Measurements from ENCODE around the gene SMC2. TPM values are rescaled to one million over a fixed set of nuclear protein-coding genes. Genes with fewer than 3 reads are reported as not detected.

Gene SMC2
- total and polyA plus RNA-seq, 2 of the 13 experiments (the other 11 are each of a cell fraction or from before 2014, with no cell fraction given), result 5.6 to 36.7 TPM

DNA sequence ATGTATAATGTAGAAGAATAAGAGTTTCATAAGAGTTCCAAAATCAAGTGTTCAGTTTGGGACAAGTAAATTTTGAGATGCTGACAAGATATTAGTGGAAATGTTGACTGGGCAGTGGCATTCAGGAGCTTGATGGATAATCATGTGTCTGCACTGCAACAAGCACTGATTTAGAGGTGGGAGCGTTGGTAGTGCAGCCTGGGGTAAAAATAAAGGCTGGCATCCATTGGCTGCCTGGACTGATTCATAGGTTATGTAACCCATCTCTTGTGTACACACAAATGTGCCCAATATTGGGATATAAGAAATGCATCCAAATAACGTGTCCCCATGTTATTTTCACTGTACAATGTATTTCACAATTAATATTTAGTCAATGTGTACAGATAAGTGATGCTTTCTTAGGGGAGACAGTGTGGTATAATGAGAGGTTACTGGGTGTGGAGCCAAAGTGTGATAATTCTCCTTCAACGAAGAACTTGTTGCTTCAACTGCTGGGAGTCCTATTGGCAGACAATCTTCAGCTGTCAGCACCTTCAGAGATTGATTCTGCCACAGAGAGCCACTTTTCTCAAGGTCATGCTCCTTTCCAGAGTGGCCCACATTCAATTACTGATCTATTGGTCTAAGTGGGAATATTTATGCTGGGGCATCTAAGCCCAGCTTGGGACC lies 20.9 kb upstream of the SMC2 start (continued):
- TF ChIP-seq, protein P1, sequence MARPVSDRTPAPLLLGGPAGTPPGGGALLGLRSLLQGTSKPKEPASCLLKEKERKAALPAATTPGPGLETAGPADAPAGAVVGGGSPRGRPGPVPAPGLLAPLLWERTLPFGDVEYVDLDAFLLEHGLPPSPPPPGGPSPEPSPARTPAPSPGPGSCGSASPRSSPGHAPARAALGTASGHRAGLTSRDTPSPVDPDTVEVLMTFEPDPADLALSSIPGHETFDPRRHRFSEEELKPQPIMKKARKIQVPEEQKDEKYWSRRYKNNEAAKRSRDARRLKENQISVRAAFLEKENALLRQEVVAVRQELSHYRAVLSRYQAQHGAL (CRISPR knock-in tag; IDR thresholded peaks at IDR 0.05; ENCODE audit: not compliant biosample characterization), result no peak
- TF ChIP-seq FOXP1 (IDR thresholded peaks at IDR 0.05), result no peak
- no peak for TF ChIP-seq FOXP1 (CRISPR knock-in tag; IDR thresholded peaks at IDR 0.05)
- TF ChIP-seq ELF3 (CRISPR knock-in tag; IDR thresholded peaks at IDR 0.05), result no peak
- no peak for TF ChIP-seq DNMT1 (CRISPR knock-in tag; IDR thresholded peaks at IDR 0.05)
- TF ChIP-seq, protein P2, sequence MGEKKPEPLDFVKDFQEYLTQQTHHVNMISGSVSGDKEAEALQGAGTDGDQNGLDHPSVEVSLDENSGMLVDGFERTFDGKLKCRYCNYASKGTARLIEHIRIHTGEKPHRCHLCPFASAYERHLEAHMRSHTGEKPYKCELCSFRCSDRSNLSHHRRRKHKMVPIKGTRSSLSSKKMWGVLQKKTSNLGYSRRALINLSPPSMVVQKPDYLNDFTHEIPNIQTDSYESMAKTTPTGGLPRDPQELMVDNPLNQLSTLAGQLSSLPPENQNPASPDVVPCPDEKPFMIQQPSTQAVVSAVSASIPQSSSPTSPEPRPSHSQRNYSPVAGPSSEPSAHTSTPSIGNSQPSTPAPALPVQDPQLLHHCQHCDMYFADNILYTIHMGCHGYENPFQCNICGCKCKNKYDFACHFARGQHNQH (CRISPR knock-in tag; IDR thresholded peaks at IDR 0.05), result no peak

DNA sequence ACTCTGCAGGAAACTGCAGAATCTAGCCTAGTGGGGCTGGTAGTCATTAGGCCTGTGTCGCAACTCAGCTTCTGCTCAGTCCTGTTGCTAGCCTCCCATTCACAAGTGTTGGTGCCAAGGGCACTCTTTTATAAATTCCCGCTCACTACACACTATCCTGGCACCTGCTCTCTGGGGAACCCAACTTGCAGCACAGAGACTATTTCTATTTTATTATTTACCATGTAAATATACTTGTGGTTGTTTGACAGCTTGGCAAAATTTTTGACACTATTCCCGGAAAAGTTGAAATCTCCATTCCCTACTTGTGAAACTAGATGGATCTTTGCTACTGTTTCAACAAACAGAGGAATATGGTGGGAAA lies 20.4 kb upstream of the SMC2 start:
- DNase-seq (ENCODE audit: low spot score), result no peak
- no TSS peak for BruUV-seq (replicated peaks)
- CTCF ChIA-PET (ENCODE audit: low intra/inter-chr PET ratio, low total read pairs), result no interaction called here
- Histone ChIP-seq H3K9ac (ENCODE audit: insufficient read depth, low read depth, low read length) (no peak overlapping the region), H3K4me3 (replicated peaks in 1 of 3; ENCODE audit: insufficient read depth in 1 of 3, low read depth in 2 of 3, low read length in 3 of 3) (no peak overlapping the region), H3K36me3 (replicated peaks in 1 of 2; ENCODE audit: control insufficient read depth in 1 of 2, insufficient read depth in 2 of 2, low read length in 2 of 2) (no peaks in the 10 kb centered on the region), H3K9me3 (ENCODE audit: low read length) (no peaks in the 10 kb centered on the region), H4K20me1 (ENCODE audit: insufficient read depth, low read length) (no peaks in the 10 kb centered on the region), H2AFZ (ENCODE audit: low read length) (no peak overlapping the region), H3K4me2 (ENCODE audit: low read depth, low read length) (no peak overlapping the region), H3K27me3 (ENCODE audit: control insufficient read depth in 1 of 2, insufficient read depth in 2 of 2, low read length in 2 of 2) (no peaks in the 10 kb centered on the region), H3K27ac (ENCODE audit: extremely low read length, insufficient read depth, low read length) (no peak overlapping the region), H3K79me2 (ENCODE audit: insufficient read depth, low read length) (no peaks in the 10 kb centered on the region), H3K4me1 (ENCODE audit: insufficient read depth, low read length) (peaks cover 8% of the 10 kb centered on the region; the same call in 1 of the 2 replicates)
- intact Hi-C loops (cut with micrococcal nuclease; ENCODE audit: unreplicated experiment) (no loop called here), in situ Hi-C loops (cut with HindIII; ENCODE audit: extremely low pct_ligation_motif_present, low pct_unique_long_range_greater_than_20kb) (no loop called here)
- WGBS (ENCODE audit: low lambda C conversion rate), result 6% methylated on average over 2 of the region's 3 CpGs
- POLR2A ChIA-PET, result interaction anchor here (2.0 kb wide), 1 partner anchor 20 kb away, joined by 9 read pairs; the partner anchor contains the start of gene SMC2
- FAIRE-seq, result no peak
- ATAC-seq, result no peak
- TF ChIP-seq ZBTB7A (CRISPR knock-in tag; IDR thresholded peaks at IDR 0.05), result no peak
- TF ChIP-seq ZSCAN9 (CRISPR knock-in tag; IDR thresholded peaks at IDR 0.05; ENCODE audit: borderline replicate concordance), result no peak
- TF ChIP-seq EEA1 (CRISPR knock-in tag; IDR thresholded peaks at IDR 0.05; ENCODE audit: borderline replicate concordance), result no peak
- TF ChIP-seq, protein P3, sequence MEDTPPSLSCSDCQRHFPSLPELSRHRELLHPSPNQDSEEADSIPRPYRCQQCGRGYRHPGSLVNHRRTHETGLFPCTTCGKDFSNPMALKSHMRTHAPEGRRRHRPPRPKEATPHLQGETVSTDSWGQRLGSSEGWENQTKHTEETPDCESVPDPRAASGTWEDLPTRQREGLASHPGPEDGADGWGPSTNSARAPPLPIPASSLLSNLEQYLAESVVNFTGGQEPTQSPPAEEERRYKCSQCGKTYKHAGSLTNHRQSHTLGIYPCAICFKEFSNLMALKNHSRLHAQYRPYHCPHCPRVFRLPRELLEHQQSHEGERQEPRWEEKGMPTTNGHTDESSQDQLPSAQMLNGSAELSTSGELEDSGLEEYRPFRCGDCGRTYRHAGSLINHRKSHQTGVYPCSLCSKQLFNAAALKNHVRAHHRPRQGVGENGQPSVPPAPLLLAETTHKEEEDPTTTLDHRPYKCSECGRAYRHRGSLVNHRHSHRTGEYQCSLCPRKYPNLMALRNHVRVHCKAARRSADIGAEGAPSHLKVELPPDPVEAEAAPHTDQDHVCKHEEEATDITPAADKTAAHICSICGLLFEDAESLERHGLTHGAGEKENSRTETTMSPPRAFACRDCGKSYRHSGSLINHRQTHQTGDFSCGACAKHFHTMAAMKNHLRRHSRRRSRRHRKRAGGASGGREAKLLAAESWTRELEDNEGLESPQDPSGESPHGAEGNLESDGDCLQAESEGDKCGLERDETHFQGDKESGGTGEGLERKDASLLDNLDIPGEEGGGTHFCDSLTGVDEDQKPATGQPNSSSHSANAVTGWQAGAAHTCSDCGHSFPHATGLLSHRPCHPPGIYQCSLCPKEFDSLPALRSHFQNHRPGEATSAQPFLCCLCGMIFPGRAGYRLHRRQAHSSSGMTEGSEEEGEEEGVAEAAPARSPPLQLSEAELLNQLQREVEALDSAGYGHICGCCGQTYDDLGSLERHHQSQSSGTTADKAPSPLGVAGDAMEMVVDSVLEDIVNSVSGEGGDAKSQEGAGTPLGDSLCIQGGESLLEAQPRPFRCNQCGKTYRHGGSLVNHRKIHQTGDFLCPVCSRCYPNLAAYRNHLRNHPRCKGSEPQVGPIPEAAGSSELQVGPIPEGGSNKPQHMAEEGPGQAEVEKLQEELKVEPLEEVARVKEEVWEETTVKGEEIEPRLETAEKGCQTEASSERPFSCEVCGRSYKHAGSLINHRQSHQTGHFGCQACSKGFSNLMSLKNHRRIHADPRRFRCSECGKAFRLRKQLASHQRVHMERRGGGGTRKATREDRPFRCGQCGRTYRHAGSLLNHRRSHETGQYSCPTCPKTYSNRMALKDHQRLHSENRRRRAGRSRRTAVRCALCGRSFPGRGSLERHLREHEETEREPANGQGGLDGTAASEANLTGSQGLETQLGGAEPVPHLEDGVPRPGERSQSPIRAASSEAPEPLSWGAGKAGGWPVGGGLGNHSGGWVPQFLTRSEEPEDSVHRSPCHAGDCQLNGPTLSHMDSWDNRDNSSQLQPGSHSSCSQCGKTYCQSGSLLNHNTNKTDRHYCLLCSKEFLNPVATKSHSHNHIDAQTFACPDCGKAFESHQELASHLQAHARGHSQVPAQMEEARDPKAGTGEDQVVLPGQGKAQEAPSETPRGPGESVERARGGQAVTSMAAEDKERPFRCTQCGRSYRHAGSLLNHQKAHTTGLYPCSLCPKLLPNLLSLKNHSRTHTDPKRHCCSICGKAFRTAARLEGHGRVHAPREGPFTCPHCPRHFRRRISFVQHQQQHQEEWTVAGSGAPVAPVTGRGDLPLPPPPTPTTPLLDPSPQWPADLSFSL (CRISPR knock-in tag; IDR thresholded peaks at IDR 0.05), result no peak
- TF ChIP-seq, protein P4, sequence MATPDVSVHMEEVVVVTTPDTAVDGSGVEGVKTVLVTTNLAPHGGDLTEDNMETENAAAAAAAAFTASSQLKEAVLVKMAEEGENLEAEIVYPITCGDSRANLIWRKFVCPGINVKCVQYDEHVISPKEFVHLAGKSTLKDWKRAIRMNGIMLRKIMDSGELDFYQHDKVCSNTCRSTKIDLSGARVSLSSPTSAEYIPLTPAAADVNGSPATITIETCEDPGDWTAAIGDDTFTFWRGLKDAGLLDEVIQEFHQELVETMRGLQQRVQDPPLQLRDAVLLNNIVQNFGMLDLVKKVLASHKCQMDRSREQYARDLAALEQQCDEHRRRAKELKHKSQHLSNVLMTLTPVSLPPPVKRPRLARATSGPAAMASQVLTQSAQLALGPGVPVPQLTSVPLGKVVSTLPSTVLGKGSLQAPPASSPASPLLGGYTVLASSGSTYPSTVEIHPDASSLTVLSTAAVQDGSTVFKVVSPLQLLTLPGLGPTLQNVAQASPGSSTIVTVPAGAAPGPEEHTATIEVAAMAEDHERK (CRISPR knock-in tag; IDR thresholded peaks at IDR 0.05; ENCODE audit: low read depth), result no peak
- no peak for TF ChIP-seq PCBP1 (IDR thresholded peaks at IDR 0.05; ENCODE audit: borderline replicate concordance, low read depth, low read length)
- no peak for TF ChIP-seq ZNF326 (CRISPR knock-in tag; IDR thresholded peaks at IDR 0.05; ENCODE audit: borderline replicate concordance)
- no peak for TF ChIP-seq ZNF160 (CRISPR knock-in tag; IDR thresholded peaks at IDR 0.05)

Measured in HepG2 (cell line).